ENCODE measurements around the gene TRIM17.

TRIM17 gene

GRCh38 chr1:228399531-228400236 is 17.0 kb downstream of the TRIM17 start:
- DNase-seq: no peak

- no peak for DNase-seq
Observed at GRCh38 chr1:228398741-228399461, 17.8 kb downstream of the TRIM17 start.

GRCh38 chr1:228397966-228398365 is 18.7 kb downstream of the TRIM17 start:
- no peak for DNase-seq

GRCh38 chr1:228396770-228397662 is 19.6 kb downstream of the TRIM17 start:
- no peak for DNase-seq

- DNase-seq: no peak
Observed at GRCh38 chr1:228394571-228395394, 21.9 kb downstream of the TRIM17 start.

- DNase-seq: no peak
Observed at GRCh38 chr1:228393811-228394570, 22.7 kb downstream of the TRIM17 start.

- no peak for DNase-seq
Observed at GRCh38 chr1:228393268-228393701, 23.4 kb downstream of the TRIM17 start.

- no peak for DNase-seq
Observed at GRCh38 chr1:228392111-228392936, 24.3 kb downstream of the TRIM17 start.

- DNase-seq: no peak
Observed at GRCh38 chr1:228391411-228392020, 25.1 kb downstream of the TRIM17 start.

GRCh38 chr1:228390649-228391048 is 26.0 kb downstream of the TRIM17 start:
- no peak for DNase-seq

- DNase-seq: no peak
Observed at GRCh38 chr1:228387321-228387720, 29.3 kb downstream of the TRIM17 start.

GRCh38 chr1:228385232-228385631 is 31.4 kb downstream of the TRIM17 start:
- no peak for DNase-seq

- no peak for DNase-seq
Observed at GRCh38 chr1:228383773-228384172, 32.9 kb downstream of the TRIM17 start.

GRCh38 chr1:228381356-228381755 is 35.3 kb downstream of the TRIM17 start:
- DNase-seq: no peak

- DNase-seq: no peak
Observed at GRCh38 chr1:228379666-228380065, 37.0 kb downstream of the TRIM17 start.

- DNase-seq: no peak
Observed at GRCh38 chr1:228378873-228379460, 37.7 kb downstream of the TRIM17 start.

- peak in 3 of 4 experiments; percentile 17 to 60 (median 20) for DNase-seq
Observed at GRCh38 chr1:228378090-228378872, 38.4 kb downstream of the TRIM17 start.

GRCh38 chr1:228377664-228378089 is 39.0 kb downstream of the TRIM17 start:
- no peak for DNase-seq

Data from activated naive CD4-positive, alpha-beta T cell (primary cell).